Thoracic aorta endothelial cell (primary cell): Measurements from ENCODE around the gene EMC9. TPM values are rescaled to one million over a fixed set of nuclear protein-coding genes. Genes with fewer than 3 reads are reported as not detected.

Source experiments
- small RNA-seq: library from RNA; depleted of rRNA; stranded (forward); fragments of <200 nt; gene quantifications from one replicate; pipeline ENCODE3, GENCODE V24; 2012
- total RNA-seq: library from RNA; depleted of rRNA; stranded (reverse); fragments of >200 nt; gene quantifications from 2 replicates; pipeline ENCODE4 v1.2.3, GENCODE V29; 2012

EMC9 gene, protein sequence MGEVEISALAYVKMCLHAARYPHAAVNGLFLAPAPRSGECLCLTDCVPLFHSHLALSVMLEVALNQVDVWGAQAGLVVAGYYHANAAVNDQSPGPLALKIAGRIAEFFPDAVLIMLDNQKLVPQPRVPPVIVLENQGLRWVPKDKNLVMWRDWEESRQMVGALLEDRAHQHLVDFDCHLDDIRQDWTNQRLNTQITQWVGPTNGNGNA
- 14.9 and 15.3 TPM in 2 replicates for total RNA-seq

DNA sequence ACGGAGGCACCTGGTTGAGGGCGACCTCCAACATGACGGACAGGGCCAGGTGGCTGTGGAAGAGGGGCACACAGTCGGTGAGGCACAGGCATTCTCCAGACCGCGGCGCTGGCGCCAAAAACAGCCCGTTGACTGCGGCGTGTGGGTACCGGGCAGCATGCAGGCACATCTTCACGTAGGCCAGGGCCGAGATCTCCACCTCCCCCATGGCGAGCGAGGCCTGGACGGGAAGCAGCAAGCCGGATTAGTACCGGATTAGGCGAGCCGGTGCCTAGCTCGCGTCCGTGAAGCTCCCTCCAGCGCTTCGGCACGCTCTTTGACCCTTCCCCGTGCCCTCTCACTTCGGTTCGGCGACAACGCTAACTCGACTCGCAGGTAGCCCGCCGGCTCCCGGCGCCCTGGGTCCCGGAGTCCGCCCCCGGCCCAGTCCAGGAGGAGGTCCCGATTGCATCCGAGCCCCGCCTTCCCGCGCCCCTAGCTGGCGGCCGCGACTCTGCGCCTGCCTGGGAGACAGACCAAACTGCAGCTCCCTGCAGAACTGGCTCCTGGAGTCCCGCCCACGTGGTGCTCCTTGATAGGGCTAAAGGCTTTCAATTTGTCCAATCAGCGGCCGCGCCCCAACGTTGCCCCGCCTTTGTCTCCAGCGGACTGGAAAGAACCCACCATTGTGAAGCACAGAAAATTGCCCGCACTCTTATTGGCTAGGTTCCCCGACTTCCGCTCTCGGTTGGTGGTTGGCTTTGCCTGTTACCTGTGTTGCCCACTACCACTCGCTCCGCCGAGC is at the start of gene EMC9:
EMC9 (minus strand) TSS at position 495 of the 784 bp plus-strand sequence; CDS start at position 208, 287 bp downstream.

DNA sequence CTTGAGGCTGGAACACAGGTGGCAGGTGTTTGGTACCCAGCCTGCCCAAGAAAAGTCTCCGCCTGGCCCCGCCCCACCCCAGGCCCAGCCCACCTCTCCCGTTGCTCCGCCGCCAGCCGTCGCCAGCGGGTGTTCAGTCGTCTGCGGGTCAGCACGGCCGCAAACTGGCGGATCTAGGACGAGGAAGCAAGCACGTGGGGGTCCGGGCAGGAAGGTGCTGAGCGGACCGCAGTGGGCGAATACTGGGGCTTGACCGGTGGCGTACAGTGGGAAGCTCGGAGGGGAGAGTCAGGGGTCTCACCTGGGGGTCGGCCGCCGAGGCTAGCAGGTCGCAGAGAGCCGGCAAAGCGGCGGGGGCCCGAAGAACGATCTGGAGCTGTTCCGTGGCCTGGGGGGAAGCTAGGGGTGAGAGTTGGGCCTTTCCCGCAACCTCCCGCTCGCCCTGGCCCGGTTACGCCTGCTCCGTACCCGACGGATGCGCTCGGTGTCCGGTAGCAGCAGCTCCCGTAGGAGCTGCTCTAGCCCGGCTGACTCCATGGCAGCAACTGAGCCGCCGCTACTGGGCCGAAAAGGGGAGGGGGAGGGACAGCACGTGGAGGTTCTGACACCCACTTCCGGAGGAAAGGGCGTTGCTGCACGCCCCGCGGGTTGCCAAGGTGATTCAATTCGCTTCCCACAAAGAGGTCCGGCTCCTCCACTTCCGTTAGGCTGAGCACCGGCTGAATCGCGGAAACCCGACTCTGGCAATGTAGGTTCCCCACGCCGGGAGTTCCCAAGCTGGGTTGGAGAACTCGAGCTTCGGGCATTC is 47.1 kb upstream of the EMC9 start, which contains the start of gene IPO4:
IPO4 (minus strand) TSS at position 566 of the 808 bp plus-strand sequence; CDS start at position 537, 29 bp downstream.

DNA sequence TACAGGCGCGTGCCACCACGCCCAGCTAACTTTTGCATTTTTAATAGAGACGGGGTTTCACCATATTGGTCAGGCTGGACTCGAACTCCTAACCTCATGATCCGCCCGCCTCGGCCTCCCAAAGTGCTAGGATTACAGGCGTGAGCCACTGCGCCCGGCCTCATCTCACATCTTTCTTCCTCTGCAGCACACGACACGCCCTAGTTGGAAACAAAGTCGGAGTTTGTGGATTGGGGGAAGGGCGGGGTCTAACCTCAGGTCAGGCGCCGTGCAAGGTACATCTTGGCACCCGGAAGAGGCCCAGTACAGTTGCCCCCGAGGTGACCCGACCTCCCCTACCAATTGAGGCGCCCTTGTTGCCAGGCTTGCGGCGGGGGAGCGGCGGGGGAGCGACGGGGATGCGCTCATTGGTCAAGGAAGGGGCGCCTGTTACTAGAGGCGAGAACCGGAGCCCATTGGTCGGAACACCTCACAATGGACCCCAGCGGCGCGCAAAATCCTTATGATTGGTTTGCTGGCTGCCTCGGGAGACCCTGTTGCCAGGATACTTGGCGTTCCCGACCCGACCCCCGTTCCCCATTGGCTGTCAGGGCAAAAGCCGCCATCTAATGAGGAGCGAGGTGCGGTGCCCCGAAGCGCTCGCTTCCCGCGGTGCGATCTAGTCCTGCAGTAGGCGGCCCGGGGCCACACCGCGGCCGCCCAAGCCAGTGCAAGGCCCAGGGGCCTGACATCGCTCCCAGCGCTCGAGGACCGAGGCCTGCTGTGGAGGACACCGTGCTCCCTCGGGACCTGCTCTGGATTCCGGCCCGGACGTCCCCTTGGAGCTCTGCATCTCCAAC is 30.2 kb upstream of the EMC9 start, which contains the start of gene REC8:
REC8 (plus strand) TSS at position 659 of the 839 bp plus-strand sequence. CDS start 473 bp downstream, outside the sequence.

DNA sequence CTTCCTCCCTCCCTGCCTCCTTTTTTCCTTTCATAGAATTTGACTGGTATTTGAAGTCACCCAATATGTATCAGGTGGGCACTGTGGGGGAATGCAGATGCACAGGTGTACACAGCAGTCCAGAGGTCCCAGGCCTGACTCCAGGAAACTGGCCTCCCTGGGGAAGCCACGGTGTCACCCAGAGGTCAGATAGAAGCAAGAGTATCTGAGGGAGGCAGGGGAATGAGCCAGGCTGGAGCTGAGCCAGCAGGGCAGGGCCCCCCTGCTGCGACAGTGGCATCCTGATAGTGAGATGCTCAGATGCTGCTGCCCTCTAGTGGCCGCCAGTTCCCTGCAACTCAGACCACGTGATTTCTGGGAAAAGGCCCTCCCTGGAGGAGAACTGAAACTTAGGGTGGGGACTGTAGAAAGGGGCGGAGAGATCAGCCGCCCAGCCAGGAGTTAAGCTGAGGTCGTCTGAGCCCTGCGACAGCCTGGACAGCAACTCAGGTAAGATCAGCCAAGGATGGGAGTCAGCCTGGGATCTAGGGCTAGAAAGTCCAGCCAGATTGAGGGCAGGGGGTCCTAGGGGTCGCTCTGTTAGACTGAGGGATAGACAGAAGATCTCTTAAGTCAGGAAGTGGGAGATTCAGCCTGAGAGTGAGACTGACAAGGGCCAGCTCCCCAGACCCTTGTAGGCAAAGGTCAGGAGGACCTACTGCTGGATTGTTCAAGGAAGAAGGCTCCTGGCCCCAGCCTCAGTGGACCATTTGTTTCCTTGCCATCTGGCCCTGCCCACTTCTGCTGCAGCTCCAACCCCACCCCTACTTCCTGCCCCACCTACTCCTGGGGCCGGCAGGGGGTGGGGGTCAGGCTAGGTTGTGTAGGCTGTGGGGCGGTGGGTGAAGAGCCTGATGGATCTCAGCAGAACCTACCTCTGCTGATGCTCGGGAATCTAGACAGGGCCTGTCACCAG is 19.7 kb upstream of the EMC9 start, which contains the start of gene IRF9:
IRF9 (plus strand) TSS at position 416 of the 955 bp plus-strand sequence. CDS start 880 bp downstream, outside the sequence.

DNA sequence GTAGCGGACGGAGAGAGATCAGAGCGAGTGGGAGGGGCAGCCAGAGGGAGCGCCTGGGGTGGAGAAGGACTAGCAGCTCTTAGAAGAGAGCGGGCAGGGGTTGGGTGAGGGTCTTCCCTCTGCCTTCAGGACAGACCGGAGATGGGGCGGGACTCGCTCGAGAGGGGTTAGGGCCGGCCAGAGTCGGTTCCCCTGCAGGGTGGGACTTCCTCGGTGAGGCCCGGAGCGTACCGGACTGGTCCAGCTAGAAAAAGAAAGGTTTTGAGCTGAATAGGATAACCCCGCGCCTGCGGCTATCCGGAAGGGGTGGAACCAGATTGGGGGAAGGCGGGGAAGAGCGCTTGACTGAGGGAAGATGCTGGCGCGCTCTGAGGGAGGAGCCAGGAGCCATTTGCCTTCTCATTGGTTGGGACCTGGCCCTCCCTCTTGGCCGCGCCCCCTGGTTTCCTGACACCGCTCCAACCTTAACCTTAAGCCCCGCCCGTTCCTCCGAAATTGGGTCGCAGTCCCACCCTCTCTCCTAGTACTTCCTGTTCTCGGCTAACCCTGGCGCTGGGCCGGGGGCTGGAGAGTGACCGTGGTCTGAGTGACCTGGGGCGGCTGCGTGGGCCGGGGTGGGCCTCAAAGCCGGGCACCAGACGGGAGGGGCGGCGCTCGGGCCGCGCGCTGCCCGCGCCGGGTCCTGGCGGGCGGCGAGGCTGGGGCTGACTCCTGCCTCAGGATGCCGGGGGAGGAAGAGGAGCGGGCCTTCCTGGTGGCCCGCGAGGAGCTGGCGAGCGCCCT is 5.8 kb upstream of the EMC9 start, which contains the start of gene RNF31:
RNF31 (plus strand) TSS at position 521 of the 783 bp plus-strand sequence; CDS start at position 722, 201 bp downstream.

DNA sequence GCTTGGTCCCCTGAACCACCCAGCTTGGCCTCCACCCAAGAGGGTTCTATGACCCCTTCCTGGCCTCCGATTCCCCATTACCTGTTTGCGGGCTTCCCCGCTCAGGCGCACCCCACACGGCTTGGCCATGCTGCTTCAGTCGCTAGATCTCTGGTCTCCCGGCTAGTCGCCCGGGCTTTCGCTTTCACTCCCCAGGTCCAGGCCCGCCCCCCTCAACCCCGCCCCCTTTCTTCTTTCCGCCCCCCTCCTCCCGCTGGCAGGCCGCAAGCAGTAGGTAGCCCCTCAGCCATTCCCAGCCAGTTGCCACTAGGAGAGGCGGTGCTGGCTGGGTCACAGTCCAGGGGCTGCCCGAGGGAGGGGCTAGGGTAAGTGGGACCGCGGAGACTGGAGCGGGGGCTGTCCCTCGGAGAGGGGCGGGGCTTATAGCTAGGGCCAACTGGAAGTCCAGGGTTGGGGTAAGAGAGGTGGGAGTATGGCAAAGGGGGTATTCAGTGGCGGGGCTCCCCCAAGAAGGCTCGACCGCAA is 5.1 kb upstream of the EMC9 start, which contains the start of gene PSME2:
PSME2 (minus strand) TSS at position 158 of the 525 bp plus-strand sequence; CDS start at position 129, 29 bp downstream.

DNA sequence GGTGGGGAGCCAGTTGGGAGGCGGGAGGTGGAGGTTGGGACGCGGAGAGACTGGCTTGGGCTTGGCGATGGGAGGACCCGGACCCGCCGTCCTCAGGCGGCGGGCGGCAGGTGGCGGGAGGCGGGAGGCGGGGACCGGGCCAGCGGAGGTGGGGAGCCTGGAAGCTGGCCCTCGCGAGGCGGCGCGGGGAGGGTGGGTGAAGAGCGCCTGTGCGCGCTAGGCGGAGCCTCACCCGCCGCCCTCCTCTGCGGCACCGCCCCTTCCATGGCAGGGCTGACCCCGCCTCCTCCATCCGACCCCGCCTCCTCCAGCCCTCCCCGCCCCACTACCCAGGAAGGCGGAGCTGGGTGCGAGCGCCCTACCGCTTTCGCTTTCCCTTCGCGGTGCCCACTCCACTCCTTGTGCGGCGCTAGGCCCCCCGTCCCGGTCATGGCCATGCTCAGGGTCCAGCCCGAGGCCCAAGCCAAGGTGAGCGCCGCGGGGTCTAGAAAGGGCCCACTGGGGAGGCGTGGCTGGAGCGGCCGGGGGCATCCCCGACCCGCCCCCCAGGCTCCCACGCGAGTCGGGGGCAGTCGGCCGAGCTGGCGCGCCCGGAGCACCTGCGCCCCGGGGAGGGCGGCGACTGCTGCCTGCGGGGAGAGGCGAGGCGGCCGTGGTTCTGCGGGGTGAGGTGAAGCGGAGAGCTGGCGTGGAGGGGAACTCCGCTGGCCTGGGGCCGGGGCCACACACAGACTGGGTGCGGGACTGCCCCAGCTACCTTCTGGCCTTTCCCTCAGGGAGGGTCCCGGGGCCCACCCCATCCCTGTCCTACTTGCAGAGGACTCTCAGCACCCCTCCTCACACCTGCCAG is 5.3 kb downstream of the EMC9 start, which contains the start of gene PSME1:
PSME1 (plus strand) TSS at position 361 of the 850 bp plus-strand sequence; CDS start at position 430, 69 bp downstream.

DNA sequence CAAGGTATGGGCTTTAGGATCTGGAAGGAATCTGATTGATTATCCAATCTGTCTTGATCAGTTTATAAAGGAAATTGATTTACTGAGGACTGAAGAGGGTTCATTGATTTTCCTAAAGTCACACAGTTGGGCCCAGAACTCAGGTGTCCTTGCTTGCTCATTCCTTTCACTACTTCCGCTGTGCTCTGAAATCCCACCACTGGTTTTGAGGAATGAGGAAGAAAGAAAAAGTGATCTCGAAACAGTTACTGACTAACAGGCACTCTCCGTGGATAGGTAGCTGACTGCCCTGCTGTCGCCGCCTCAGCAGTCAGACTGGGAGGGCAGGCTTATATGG is 11.0 kb downstream of the EMC9 start, which contains the start of gene FITM1:
FITM1 (plus strand) TSS at position 280 of the 337 bp plus-strand sequence. CDS start 905 bp downstream, outside the sequence.

DNA sequence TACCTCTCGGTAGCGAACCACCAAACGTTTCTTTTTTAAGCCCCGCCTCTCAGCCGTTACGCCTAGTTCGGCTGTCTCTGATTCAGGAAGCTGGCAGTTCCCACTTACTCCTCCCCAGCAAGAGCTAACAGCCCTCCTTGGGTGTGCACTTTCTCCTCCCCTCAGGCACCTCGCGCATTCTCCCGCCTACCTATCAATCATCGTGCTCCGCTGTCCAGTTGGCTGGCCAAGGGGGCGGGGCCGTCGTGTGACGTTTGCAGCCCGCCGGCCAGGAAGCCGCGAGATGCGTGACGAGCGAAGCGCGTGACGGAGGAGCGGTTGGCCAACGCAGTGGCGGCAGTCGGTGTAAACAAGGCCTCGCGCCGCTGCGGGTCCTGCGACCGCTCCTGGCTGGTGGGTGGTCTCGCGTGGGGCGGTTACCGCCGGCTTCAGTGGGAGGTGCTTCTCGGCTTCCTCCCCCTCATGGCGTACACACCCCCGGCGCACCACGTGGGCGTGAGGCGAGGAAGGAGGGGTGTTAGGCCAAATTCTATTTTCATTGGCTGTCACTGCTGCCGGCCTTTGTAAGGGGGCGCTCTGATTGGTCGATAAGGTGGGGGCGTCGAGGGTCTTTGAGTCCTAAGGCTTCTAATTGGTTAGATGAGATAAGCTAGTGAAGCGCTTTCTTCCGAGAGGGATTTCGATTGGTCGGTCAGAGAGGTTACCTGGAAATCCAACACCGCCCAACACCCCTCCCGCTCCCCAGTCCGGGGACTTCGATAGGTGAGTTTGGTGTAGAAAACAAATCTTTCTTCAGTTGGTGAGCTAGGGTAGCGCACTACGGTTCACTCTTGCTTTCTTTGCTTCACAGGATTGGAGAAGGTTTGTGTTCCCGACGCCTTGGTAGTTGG is 26.6 kb downstream of the EMC9 start, which contains the start of the genes DCAF11 and NRL:
DCAF11 (plus strand) TSS at position 246 of the 890 bp plus-strand sequence. CDS start 818 bp downstream, outside the sequence.
NRL (minus strand) TSS at position 418 of the 890 bp plus-strand sequence. CDS start 32,101 bp downstream, outside the sequence.

DNA sequence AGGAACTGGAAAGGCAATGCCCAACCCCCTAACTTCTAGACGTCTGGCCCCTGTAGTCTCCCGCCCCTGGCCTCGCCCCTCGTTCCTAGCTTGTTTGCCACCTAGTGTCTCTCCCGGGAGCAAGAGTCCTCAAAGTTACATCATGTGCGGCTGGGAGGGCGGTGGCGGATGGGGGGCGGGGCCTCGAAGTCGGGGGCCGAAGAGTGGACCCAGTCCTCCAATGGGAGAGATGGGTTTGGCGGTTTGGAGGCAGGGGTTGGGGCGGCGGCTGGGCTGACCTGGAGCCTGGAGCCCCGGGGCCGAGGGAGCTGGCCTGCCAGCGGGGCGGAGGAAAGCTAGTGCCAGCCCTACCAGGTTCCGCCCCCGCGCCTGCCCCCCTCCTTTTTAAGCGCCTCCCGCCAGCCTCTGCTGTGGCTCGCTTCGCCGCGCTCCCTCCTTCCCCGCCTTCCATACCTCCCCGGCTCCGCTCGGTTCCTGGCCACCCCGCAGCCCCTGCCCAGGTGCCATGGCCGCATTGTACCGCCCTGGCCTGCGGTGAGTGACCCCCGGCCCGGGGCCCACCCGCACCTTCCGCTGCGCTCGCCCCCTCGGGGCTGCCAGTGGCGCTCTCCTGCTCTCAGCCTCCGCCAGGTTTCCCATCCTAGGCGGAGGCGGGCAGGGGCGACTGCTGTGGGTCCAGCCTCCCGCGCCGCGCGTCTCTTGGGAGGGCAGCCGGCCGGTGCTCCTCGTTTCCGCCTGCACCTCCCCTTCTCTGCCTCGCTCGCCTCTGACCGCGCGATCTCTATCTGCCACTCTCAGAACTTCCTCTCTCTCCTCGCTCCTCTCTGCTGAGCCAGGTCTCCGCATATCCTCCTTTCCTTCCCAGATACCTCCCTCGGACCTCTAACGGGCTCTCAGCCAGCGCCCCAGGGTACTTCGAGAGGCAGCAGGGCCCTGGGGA is 47.2 kb downstream of the EMC9 start, which contains the start of gene PCK2:
PCK2 (plus strand) TSS at position 411 of the 940 bp plus-strand sequence; CDS start at position 506, 95 bp downstream.

Small RNAs within 50 kb of the gene (small RNA-seq; reads per million reads assigned to genes)
- gene AL136295.4, result not detected
- gene IPO4, result not detected
- gene IRF9, result 0.49 reads per million
- gene RNA5SP383, result not detected

Other genes with a start within 250 kb of the EMC9 start
- 33.3 and 35.4 TPM in 2 replicates for gene DHRS4, start 187.8 kb downstream of the EMC9 start, total RNA-seq
- 11.1 and 12.2 TPM in 2 replicates for gene DHRS4L2, start 152.7 kb downstream of the EMC9 start, total RNA-seq
- 0.14 TPM in 1 of 2 replicates, not detected in the other for gene CARMIL3, start 89.6 kb downstream of the EMC9 start, total RNA-seq
- not detected in 2 replicates for gene CPNE6, start 70.0 kb downstream of the EMC9 start, total RNA-seq
- gene PCK2, start 47.3 kb downstream of the EMC9 start, total RNA-seq, result 6.6 and 11.2 TPM in 2 replicates
- 35.8 and 36.3 TPM in 2 replicates for gene DCAF11, start 26.8 kb downstream of the EMC9 start, total RNA-seq
- gene NRL, start 26.6 kb downstream of the EMC9 start, total RNA-seq, result 0.40 and 0.57 TPM in 2 replicates
- 0.27 TPM in 1 of 2 replicates, not detected in the other for gene FITM1, start 10.9 kb downstream of the EMC9 start, total RNA-seq
- gene PSME1, start 5.4 kb downstream of the EMC9 start, total RNA-seq, result 86.7 and 90.6 TPM in 2 replicates
- 76.7 and 77.1 TPM in 2 replicates for gene PSME2, start 5.0 kb upstream of the EMC9 start, total RNA-seq
- 42.4 and 54.4 TPM in 2 replicates for gene RNF31, start 5.9 kb upstream of the EMC9 start, total RNA-seq
- 24.3 and 32.3 TPM in 2 replicates for gene IRF9, start 19.7 kb upstream of the EMC9 start, total RNA-seq
- 2.3 and 8.1 TPM in 2 replicates for gene REC8, start 30.5 kb upstream of the EMC9 start, total RNA-seq
- gene IPO4, start 47.2 kb upstream of the EMC9 start, total RNA-seq, result 53.7 and 54.7 TPM in 2 replicates
- 52.5 and 61.0 TPM in 2 replicates for gene TM9SF1, start 53.9 kb upstream of the EMC9 start, total RNA-seq
- gene TSSK4, start 64.1 kb upstream of the EMC9 start, total RNA-seq, result 0.13 TPM in 1 of 2 replicates, not detected in the other
- 29.4 and 35.6 TPM in 2 replicates for gene CHMP4A, start 71.9 kb upstream of the EMC9 start, total RNA-seq
- 3.2 and 6.0 TPM in 2 replicates for gene MDP1, start 74.5 kb upstream of the EMC9 start, total RNA-seq
- gene NEDD8, start 90.8 kb upstream of the EMC9 start, total RNA-seq, result 118 and 150 TPM in 2 replicates
- gene GMPR2, start 91.3 kb upstream of the EMC9 start, total RNA-seq, result 63.4 and 67.2 TPM in 2 replicates
- gene TINF2, start 101.0 kb upstream of the EMC9 start, total RNA-seq, result 50.8 and 52.1 TPM in 2 replicates
- gene TGM1, start 121.6 kb upstream of the EMC9 start, total RNA-seq, result 1.1 and 1.2 TPM in 2 replicates
- 26.1 and 34.3 TPM in 2 replicates for gene RABGGTA, start 130.0 kb upstream of the EMC9 start, total RNA-seq
- 10.1 and 10.9 TPM in 2 replicates for gene DHRS1, start 158.2 kb upstream of the EMC9 start, total RNA-seq
- gene NOP9, start 158.3 kb upstream of the EMC9 start, total RNA-seq, result 31.8 and 34.1 TPM in 2 replicates
- gene CIDEB, start 166.4 kb upstream of the EMC9 start, total RNA-seq, result 2.7 and 3.0 TPM in 2 replicates
- gene LTB4R2, start 168.5 kb upstream of the EMC9 start, total RNA-seq, result 10.6 and 10.8 TPM in 2 replicates
- 2.9 and 4.7 TPM in 2 replicates for gene LTB4R, start 169.9 kb upstream of the EMC9 start, total RNA-seq
- gene ADCY4, start 193.5 kb upstream of the EMC9 start, total RNA-seq, result 30.9 and 34.2 TPM in 2 replicates
- gene RIPK3, start 198.4 kb upstream of the EMC9 start, total RNA-seq, result 2.1 and 5.8 TPM in 2 replicates
- gene NFATC4, start 226.6 kb upstream of the EMC9 start, total RNA-seq, result 12.5 and 20.2 TPM in 2 replicates